Esophagus squamous epithelium (tissue), 4 donors: Measurements from ENCODE around the gene UGT2A3.

ENCODE experiments used
- POLR2A ChIP-seq, 4 donors: fragments of 450-650 bp; IDR thresholded peaks; one replicate each; pipeline ENCODE4 v1.6.1; 2017; ENCODE audit warnings: antibody characterized with exemption in 4 of 4, mild to moderate bottlenecking in 4 of 4, moderate library complexity in 3 of 4
- TF ChIP-seq, protein P1 (sequence below), 6 experiments: fragments of 450-650 bp in 4 of 6; fragments of 200-600 bp in 2 of 6; sonication (generic) in 2 of 6; IDR thresholded peaks; one replicate each; pipeline ENCODE4 v1.5.1; 2016 to 2019; ENCODE audit warnings: antibody characterized with exemption in 6 of 6, mild to moderate bottlenecking in 4 of 6, moderate library complexity in 4 of 6

DNA sequence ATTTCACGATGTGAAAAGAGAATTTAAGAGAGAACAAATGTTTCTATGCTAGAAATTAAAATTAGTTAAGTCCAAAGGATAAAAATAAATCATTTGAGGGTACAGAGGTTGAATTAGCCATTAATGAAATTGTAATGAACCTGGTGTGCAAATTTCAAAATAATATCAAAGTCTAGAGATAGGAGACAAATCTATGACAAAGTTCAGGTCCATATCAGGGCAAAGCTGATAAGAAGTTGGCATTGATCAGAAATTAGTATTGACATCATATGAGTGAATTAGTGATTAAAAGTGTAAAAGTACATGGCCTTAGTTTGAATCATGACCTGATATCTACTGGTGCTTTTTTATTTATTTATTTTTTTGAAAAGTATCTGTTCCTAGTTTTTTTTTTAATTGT is 33.8 kb upstream of the UGT2A3 start:
- TF ChIP-seq, protein P1, sequence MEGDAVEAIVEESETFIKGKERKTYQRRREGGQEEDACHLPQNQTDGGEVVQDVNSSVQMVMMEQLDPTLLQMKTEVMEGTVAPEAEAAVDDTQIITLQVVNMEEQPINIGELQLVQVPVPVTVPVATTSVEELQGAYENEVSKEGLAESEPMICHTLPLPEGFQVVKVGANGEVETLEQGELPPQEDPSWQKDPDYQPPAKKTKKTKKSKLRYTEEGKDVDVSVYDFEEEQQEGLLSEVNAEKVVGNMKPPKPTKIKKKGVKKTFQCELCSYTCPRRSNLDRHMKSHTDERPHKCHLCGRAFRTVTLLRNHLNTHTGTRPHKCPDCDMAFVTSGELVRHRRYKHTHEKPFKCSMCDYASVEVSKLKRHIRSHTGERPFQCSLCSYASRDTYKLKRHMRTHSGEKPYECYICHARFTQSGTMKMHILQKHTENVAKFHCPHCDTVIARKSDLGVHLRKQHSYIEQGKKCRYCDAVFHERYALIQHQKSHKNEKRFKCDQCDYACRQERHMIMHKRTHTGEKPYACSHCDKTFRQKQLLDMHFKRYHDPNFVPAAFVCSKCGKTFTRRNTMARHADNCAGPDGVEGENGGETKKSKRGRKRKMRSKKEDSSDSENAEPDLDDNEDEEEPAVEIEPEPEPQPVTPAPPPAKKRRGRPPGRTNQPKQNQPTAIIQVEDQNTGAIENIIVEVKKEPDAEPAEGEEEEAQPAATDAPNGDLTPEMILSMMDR (IDR thresholded peaks at IDR 0.05) = no peak
- TF ChIP-seq POLR2A (IDR thresholded peaks at IDR 0.05) = no peak
